IMR-90 (cell line): ENCODE data around the gene LZIC.

Experiments
- BHLHE40 ChIP-seq: fragments of 150-350 bp; IDR thresholded peaks from 2 replicates; pipeline ENCODE4 v1.6.1; 2016; ENCODE audit warnings: mild to moderate bottlenecking, low read depth, low read length
- CEBPB ChIP-seq: IDR thresholded peaks from 2 replicates; pipeline ENCODE4 v1.6.1; 2012; ENCODE audit warnings: low read depth, low read length, improper control_type of control experiment
- CHD1 ChIP-seq: IDR thresholded peaks from 2 replicates; pipeline ENCODE4 v1.6.1; 2012; ENCODE audit warnings: low read depth, low read length, improper control_type of control experiment
- MXI1 ChIP-seq: IDR thresholded peaks from 2 replicates; pipeline ENCODE4 v1.6.1; 2012; ENCODE audit warnings: low read depth, mild to moderate bottlenecking, low read length, moderate library complexity, borderline replicate concordance
- NFE2L2 ChIP-seq: fragments of 150-350 bp; IDR thresholded peaks from 2 replicates; pipeline ENCODE4 v1.6.1; 2016; ENCODE audit warnings: low read depth, mild to moderate bottlenecking, low read length
- POLR2A ChIP-seq: IDR thresholded peaks from 2 replicates; pipeline ENCODE4 v1.6.1; 2012; ENCODE audit warnings: mild to moderate bottlenecking, low read depth, low read length
- RAD21 ChIP-seq: IDR thresholded peaks from 2 replicates; pipeline ENCODE4 v1.6.1; 2012; ENCODE audit warnings: low read length, improper control_type of control experiment
- RFX5 ChIP-seq: IDR thresholded peaks from 2 replicates; pipeline ENCODE4 v1.8.0; 2012; ENCODE audit warnings: low read depth, mild to moderate bottlenecking, low read length, moderate library complexity
- SMC3 ChIP-seq: fragments of 150-350 bp; IDR thresholded peaks from 2 replicates; pipeline ENCODE4 v1.6.1; 2016; ENCODE audit warnings: low read depth, mild to moderate bottlenecking, antibody characterized with exemption, low read length, moderate library complexity
- TF ChIP-seq, protein P1 (sequence below): conservative IDR thresholded peaks from 2 replicates; pipeline ENCODE4 v1.5.1; 2012; ENCODE audit warnings: mild to moderate bottlenecking, low read depth, low read length, improper control_type of control experiment
- TF ChIP-seq, protein P2 (sequence below): fragments of 150-350 bp; IDR thresholded peaks from 2 replicates; pipeline ENCODE4 v1.6.1; 2016; ENCODE audit warnings: low read depth, mild to moderate bottlenecking, low read length, moderate library complexity, borderline replicate concordance

DNA sequence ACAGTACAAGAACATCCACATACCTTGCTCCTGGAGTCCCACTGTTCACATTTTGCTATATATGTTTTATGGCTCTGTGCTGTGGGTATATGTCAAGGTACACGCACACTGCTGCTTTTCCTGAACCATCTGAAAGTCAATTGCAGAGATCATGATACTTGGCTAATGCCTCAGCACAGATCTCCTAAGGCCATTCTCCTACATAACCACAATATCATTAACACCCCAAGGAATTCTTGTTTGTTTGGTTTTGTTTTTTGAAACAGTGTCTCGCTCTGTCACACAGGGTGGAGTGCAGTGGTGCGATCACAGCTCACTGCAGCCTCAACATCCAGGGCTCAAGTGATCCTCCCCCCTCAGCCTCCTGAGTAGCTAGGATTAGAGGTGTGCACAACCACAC, 49.1 kb downstream of the LZIC start:
- TF ChIP-seq, protein P1, sequence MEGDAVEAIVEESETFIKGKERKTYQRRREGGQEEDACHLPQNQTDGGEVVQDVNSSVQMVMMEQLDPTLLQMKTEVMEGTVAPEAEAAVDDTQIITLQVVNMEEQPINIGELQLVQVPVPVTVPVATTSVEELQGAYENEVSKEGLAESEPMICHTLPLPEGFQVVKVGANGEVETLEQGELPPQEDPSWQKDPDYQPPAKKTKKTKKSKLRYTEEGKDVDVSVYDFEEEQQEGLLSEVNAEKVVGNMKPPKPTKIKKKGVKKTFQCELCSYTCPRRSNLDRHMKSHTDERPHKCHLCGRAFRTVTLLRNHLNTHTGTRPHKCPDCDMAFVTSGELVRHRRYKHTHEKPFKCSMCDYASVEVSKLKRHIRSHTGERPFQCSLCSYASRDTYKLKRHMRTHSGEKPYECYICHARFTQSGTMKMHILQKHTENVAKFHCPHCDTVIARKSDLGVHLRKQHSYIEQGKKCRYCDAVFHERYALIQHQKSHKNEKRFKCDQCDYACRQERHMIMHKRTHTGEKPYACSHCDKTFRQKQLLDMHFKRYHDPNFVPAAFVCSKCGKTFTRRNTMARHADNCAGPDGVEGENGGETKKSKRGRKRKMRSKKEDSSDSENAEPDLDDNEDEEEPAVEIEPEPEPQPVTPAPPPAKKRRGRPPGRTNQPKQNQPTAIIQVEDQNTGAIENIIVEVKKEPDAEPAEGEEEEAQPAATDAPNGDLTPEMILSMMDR, result no peak
- TF ChIP-seq SMC3, result no peak
- TF ChIP-seq, protein P2, sequence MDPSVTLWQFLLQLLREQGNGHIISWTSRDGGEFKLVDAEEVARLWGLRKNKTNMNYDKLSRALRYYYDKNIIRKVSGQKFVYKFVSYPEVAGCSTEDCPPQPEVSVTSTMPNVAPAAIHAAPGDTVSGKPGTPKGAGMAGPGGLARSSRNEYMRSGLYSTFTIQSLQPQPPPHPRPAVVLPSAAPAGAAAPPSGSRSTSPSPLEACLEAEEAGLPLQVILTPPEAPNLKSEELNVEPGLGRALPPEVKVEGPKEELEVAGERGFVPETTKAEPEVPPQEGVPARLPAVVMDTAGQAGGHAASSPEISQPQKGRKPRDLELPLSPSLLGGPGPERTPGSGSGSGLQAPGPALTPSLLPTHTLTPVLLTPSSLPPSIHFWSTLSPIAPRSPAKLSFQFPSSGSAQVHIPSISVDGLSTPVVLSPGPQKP, result no peak
- TF ChIP-seq CHD1, result no peak
- TF ChIP-seq POLR2A, result no peak
- TF ChIP-seq RAD21, result no peak
- TF ChIP-seq NFE2L2, result no peak
- TF ChIP-seq BHLHE40, result no peak
- TF ChIP-seq CEBPB, result no peak
- no peak for TF ChIP-seq RFX5
- TF ChIP-seq MXI1, result no peak
